DND-41 (cell line): ENCODE results near the gene FBXL13.

Source experiments
- EZH2 ChIP-seq: IDR thresholded peaks from 3 replicates; pipeline ENCODE4 v1.6.1; 2012; ENCODE audit warnings: borderline replicate concordance, low read depth, mild to moderate bottlenecking, moderate library complexity, low read length, inconsistent platforms; ENCODE audit not compliant: severe bottlenecking
- TF ChIP-seq, protein P1 (sequence below): IDR thresholded peaks from 2 replicates; pipeline ENCODE4 v1.5.1; 2012; ENCODE audit warnings: borderline replicate concordance, low read length, moderate library complexity, mild to moderate bottlenecking; ENCODE audit not compliant: poor library complexity, severe bottlenecking; ENCODE audit errors: extremely low read depth

DNA sequence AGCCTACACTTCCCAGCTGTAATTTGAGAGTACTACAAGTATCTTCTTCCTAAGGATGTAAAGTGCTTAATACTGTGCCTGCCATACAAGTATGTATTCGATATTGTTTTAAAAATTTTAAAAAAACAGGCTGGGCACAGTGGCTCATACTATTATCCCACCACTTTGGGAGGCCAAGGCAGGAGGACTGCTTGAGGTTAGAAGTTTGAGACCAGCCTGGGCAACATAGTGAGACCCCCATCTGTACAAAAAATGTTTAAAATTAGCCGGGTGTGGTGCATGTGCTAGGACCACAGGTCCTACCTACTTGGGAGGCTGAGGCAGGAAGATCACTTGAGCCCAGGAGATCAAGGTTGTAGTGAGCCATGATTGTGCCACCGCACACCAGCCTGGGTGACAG, 8.6 kb upstream of the FBXL13 start:
- TF ChIP-seq, protein P1, sequence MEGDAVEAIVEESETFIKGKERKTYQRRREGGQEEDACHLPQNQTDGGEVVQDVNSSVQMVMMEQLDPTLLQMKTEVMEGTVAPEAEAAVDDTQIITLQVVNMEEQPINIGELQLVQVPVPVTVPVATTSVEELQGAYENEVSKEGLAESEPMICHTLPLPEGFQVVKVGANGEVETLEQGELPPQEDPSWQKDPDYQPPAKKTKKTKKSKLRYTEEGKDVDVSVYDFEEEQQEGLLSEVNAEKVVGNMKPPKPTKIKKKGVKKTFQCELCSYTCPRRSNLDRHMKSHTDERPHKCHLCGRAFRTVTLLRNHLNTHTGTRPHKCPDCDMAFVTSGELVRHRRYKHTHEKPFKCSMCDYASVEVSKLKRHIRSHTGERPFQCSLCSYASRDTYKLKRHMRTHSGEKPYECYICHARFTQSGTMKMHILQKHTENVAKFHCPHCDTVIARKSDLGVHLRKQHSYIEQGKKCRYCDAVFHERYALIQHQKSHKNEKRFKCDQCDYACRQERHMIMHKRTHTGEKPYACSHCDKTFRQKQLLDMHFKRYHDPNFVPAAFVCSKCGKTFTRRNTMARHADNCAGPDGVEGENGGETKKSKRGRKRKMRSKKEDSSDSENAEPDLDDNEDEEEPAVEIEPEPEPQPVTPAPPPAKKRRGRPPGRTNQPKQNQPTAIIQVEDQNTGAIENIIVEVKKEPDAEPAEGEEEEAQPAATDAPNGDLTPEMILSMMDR = no peak
- TF ChIP-seq EZH2 = no peak
